ENCODE measurements around the gene EFHC1.

EFHC1 gene

DNA sequence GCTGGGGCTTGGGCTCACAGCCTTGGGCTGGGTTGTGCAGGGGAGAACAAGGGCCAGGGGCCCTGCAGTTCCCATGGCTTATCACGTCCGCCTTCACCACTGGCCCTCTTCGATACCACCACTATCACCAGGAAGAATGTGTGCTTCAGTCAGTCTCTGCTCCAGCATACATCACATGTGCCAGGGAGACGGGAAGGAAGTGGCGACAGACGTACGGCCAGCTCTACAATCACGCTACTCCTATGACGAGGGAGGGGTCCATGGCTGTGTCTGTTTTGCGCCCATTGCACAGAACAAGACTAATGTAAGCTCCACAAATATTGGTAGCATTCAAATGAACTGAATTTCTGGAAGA lies 84.6 kb downstream of the EFHC1 start:
- DNase-seq = no peak

DNA sequence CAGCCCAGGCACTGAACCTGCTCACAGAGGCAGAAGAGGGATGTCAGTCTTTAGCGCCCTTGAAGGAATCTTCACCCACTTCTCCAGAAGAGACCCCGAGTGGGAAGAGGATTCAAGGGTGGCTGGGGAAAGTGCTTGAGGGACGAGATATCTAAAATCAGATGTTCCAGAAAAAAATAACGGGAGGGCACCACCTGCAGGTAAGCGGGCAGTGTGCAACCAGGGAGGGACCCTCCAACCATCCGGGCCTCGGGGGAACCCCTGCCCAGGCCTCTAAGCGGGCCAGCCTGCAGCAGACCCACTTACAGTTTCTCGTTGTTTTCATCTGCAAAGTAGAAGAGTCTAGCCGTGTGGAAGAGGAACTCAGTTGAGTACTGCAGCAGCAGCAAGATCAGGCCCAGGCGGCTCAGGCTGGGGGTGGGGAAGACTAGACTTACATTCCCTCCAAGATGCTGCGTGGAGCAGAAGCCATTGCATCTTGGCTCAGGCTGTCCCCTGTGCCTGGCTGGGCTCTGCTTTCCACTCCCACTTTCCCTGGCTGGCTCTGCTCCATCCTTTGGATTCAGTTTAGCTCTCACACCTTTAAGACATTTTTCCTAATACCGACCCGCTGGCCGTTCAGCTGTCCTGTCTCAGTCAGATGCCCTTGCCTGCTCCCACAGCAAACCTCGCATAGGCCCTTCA lies 85.7 kb downstream of the EFHC1 start:
- DNase-seq = no peak

DNA sequence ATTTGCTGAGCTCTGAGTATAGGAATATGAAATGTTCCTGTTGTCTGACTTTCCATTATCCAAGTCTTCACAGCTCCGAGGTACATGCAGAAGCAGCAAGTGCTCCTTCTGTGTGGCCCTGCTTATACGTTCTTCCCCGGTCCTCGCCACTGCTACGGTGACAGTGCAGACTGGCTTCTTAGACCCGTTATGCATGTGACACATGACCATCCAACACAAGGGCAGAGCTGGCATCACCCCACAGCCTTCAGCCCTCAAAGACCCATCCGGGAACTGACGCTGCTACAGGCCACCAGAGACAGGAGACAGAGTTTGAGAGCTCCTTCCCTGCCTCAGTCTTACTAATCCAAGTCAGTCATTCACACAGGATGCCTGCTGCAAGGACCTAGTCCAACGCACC lies 86.3 kb downstream of the EFHC1 start:
- no peak for DNase-seq

DNA sequence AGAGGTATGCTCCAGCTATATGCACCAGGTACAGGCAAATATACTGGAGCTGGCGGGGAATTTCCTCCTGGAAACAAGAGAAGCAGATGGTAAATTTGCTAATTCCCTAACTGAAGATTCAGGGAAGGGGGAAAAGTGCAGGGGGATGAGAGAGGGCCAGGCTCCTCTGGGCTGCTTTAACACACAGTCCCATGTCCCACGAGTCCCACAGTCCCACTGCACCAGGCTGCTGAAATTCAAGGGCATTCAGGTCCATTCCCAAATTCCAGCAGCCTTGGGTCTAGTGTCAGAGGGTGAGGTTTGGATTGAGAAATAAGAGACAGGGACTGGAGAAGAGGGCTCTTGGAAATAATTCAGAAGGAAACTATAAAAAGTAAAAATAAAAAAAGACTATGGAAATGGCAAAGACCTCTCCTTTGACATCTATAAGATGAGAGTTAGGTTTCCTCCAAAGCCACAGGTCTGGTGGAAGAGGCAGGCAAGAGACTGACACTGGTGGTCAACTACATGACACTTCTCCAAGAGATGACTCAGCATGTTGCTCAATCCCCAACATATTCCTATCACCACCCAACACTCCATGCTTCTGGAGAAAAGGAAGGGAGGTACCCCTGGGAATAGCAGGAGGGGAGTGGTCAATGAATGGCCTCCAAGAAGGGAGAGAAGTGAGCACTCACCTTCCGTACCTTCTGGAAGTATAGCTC lies 87.6 kb downstream of the EFHC1 start:
- no peak for DNase-seq

DNA sequence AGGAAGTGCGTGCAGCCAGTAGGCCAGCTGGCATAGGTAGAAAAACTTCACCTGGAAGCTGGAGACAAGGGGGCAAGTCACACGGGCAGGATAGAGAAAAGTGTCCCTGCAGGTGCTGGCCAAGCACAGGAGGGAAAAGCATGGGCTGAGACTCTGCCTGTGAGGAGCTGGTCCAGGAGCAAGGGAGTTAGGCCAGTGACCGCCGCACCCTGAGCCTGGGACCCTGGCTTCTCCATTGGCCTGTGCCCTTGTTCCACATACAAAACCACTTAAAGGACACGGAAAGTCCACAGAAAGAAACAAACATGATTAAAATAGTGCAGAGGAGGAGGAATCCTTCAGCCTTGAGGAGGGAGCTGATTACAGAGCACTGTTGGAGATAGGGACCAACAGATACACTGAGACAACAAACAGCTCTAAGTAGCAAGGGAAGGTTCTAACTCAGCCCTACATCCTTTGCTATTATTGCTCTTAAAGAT lies 88.2 kb downstream of the EFHC1 start:
- no peak for DNase-seq

DNA sequence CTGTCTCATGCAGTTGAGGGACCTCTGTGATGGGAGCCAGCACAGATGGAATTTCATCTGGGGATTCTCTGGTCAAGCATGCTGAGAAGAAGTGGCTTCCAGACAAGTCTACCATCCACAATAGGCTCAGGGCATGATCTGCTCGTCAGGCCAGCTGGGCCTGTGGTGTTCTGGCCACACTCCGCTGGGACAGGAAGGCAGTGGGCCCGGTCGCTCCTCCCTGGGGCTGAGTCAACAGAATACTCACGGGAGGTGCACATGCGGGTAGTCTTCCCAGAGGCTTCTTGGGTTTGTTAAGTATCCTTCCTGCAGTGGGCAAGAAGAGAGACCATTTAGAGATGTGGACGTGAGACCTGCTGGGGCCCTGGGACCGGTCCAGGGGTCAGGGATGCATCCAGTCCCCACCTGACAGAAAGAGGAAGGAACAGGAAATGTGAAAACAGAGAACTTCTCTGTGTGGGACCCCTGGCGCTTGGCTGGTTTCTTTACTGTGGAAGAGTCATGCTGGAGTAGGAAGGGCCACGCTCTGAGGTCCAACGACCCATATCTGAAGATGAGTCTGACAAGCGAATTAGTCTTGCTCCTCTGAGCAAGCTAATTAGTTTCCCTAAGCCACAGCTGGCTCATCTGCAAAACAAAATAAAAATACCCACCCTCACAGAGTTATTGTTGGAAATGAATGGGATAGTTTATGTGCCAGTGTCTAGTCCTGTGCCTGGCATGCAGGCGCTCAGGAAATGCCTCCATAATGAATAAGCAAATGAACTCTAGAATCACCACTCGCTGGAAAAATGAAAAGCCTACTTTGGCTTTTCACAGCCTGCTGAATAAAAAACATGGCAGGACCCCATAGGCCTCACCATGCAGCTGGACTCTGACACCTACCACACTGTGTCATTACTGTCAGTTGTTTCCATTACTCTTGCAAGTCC lies 89.4 kb downstream of the EFHC1 start:
- no peak for DNase-seq

DNA sequence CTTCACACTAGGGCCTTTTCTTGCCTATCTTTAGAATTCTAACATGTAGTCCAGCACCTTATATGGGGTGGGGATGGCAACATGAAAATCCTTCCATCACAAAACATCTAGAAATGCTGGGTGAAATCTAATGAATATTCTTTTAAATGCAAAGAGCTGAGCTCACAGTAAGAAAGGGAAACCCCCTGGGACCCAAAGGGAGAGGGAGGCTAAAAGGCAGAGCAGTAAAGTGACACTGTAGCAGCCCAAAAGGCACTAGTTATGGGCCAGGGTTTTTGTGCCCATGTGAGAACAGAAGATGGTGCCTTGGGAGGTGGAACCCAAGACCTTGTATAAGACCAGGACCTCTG lies 90.0 kb downstream of the EFHC1 start:
- no peak for DNase-seq

DNA sequence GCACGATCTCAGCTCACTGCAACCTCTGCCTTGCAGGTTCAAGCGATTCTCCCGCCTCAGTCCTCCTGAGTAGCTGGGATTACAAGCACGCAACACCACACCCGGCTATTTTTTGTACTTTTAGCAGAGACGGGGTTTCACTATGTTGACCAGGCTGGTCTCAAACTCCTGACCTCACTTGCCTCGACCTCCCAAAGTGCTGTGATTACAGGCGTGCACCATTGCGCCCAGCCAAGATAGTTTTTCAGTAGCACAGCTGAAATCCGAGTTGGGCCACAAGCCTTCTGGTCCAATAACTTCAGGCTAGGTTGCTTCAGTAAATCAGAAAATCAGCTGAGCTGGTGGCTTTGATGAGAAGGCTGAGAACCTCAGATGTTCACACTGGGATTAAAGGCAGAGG lies 91.0 kb downstream of the EFHC1 start:
- DNase-seq = no peak

DNA sequence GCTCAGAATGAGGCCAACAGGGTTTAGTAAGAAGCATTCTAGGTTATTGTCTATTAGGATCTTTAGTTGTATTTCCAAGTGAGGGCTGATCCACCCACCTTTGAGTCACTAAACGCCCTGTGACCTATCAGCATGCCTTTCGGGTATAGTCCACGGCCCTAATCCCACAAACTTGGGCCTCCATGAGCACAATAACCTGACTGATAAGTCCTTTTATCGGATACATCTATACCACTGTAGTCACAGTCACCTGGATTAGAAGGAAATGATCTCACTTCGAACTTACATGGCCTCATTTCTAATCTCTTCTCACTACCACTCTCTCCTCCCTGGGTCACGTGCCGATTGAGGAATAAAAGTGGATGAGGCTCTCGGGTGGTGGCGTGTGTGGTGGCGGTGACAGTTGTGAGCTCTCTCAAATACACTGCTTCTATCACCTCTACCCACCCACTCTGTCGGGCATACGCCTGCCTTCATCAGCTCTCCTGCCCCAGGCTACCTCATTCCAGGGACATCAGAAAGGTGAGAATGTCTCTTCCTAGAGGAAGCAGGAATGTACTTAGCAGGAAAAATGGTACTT lies 91.5 kb downstream of the EFHC1 start:
- DNase-seq = no peak

DNA sequence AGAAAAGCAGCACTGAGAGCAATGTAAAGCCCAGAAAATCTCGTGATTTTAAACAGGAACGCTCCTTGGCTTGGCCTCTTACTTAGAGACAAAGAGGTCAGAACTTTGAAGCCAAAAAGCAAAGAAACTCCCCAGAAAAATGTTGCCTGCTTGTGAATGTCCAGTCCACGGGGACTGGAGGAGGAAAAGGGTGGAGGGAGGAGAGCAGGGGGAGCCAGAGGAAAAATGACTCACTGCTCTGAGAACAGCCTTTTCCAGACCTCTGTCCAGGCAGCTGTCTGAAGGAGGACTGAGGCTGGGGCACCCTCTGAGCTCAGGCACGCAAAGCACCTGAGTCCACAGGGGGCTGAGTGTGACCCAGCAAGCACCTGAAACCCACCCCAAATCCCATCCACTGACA lies 92.1 kb downstream of the EFHC1 start:
- DNase-seq = no peak

DNA sequence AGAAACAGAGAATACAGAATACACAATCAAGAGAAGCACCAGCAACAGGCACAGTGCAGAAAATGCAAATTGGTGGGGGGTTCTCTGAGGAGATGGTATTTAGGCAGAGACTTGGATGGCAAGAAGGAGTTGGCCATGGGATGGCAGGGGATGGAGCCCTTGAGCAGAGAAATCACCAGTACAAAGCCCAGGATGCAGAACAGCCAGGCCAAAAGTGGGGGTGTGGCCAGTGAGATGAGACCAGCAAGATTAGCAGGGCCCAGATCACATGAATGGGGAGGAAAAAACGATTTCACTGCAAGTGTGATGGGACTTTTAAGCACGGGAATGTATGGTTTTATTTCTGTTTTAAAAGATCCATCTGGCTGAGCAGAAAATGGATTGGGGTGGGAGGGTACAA lies 93.3 kb downstream of the EFHC1 start:
- DNase-seq = no peak

DNA sequence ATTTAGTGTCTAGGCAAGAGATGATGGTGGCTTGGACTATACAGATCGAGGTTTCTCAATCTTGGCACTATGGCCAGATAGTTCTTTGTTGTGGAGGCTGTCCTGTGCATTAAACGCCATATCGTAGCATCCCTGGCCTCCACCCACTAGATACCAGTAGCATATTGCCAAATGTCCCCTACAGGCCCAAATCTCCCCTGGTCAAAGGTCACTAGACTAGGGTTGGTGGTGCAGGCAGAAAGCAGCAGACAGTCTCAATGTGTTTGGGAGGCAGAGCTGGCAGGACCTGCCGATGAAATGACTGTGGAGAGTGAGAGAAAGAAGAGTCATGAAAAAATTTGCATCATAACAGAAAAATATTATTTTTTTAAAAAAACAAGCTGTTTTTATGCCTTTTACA lies 93.8 kb downstream of the EFHC1 start:
- no peak for DNase-seq

DNA sequence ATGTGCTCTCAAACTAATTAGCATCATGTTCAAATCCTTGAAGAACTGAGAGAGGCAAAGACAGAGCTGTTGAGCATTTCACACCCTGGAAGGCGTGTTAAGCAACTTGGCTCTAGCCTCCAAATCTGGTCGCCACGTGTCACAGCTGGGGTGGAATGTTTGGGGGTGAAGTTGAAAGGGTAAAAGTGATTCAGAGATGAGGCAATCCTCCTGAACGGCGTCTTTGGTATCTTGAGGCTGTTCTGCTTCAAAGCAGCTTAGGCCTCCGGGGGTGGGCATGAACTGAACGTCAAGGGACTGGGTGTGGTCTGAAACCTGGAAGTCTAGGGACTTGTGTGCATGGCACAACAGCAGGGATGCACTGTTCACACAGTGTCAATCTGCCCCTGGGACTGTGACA lies 94.4 kb downstream of the EFHC1 start:
- no peak for DNase-seq

DNA sequence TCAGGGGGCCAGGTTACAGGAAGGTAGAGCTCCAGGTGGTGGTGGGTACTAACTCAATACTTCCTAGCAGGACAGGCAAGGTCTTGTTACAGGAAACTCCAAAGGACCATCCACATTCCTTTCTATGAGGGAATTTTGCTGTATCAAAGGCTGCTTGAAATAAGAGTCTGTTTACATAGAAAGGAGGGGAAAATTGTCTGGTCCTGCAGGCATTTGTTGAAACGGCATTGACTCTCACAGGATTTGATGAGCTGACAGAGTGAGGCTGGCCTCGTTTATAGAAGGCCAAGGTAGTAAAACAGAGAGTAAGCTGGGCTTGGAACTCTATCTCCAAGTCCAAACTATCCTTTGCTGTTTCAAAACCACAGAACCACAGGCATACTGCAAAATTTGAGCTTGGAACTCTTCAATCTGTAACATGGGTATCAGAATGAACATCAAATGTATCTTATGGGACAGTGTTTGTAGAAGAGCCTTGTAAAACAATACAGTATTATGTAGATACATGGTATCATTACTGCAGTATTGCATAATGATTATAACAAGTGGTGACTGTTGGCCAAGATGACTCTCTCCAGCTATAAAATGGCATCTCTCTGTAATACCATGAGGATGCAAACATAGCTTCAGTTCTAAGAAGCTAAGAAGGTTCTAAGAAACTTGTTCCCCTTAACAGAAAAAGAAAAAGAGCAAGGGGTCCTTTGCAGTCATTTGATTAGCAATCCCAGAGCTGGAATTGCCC lies 95.2 kb downstream of the EFHC1 start:
- DNase-seq = no peak

DNA sequence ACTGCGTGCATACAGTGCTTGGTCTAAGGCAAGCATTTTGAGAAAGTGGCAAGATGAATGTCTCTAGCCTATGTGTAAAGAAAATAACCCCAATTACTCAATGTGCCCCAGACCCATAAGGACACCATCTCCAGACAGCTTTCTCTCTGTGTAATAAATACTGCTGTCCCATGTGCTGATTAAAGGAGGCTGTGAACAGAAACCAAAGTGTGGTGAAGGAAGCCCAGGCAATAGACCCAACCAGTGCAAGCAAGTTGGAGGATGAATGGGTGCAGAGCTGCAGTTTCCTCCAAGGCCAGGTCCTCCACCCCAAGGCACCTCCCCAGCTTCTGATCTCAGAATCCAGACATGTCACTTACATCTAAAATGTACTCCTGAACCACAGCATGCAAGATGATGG lies 96.1 kb downstream of the EFHC1 start:
- no peak for DNase-seq

DNA sequence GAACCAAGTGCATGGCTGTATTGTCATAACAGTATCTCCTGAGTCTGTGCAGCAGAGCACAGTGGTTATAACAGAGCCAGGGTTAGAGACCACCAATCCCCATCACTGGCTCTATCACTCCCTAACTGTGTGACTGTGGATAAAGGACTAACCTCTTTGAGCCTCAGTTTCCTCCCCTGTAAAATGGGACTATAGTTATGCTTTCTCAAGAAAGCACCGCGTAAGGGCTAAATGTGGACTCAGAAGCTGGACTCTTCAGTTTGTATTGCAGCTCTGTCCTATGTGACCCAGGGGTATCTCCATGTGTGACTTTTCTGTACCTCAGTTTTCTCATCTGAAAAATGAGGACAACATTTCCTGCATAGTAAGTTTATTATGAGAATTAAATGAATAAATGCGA lies 96.8 kb downstream of the EFHC1 start:
- DNase-seq = no peak

DNA sequence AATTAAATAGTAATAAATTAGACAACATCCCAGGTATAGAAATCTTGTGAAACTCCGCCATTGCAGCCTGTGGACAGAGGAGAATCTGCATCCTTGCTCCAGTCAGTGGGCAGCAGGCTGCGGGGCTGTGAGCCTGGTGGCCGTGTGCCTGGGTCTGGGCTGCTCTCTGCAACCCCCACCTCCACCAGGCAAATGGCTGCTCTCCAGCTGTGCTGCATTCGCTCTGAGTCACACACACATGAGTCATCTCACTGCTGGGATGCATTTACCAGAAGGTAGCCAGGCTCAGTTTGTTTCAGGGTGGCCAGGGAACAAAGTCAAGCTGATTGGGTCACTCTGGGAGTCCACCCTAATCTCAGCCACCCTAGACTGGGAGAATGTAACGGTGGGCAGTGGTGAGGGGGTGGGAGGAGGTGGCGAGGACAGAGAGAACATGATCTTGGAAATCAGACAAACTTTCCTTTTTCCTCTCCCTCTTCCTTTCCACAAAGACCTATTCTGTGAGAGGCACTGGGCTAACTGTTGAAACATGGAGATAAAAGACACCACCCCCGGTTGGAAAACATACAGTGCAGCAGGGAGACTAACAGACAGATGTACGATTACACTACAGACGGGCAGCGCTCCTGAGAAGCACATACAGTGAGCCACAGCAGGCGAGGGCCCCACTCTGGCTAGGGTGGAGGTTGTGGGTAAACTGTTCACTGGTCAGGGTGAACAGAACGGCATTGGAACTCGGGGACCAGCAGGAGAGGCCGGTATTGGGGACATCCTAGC lies 97.5 kb downstream of the EFHC1 start:
- no peak for DNase-seq

DNA sequence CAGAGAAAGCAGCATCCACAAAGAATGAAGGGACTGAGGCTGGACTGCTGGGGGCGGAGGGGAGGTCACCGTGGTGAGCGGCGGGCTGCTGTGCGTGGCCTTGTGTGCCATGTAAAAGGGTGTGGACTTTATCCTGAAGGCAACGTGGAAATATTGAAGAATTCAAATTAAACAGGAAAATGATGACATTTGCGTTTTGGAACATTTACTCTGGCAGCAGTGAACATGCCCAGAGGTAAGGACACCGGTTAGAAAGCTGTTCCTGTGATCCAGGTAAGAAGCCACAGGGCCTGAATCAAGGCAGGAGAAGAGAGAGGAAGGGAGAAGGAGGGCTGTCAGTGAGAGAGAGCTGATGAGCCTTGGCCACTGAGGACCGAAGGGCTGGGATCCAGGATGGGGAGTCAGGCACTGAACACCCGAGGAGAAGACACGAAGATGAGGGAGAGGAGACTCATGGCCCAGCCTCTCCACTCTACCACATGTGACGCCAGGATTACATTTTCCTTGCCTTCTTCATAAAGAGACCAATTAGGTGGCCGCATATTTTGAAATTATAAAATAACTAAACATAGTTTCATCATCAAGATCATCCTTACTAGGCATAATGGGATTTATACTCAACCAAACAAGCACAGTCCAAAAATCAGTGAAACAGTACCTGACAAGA lies 98.3 kb downstream of the EFHC1 start:
- no peak for DNase-seq

DNA sequence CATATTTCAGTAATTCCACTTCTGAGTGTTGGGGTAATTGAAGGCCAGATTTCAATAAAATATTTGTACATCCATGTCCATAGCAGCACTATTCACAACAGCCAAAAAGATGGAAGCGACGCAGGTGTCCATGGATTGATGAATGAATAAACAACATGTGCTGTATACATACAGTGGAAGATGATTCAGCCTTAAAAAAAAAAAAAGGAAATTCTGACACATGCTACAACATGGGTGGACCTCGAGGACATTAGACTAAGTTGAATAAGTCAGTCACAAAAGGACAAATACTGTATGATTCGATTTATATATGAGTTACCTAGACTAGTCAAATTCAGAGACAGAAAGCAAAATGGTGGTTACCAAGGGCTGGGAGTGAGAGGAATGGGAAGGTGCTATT lies 99.5 kb downstream of the EFHC1 start:
- no peak for DNase-seq

DNA sequence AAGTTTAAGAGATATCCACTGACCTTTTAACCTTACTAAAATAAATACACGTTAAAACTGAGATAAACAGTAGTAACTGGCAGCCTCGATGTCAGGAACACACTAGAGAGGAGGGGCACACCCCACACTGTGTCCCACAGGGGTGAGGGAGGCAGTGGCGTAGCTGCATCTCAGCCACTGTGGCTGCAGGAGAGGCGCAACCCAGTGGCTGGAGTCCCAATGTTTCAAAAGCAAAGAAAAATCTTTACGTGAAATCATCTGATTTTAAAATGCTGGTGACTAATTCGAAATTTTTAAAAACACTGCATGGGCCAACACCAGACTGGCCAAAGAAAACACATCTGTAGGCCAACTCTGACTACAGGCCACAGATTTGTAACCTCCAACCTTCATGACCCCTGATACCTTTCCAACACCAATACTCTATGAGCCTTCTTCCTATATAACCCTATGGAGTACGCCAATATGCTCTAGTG lies 102.0 kb downstream of the EFHC1 start:
- DNase-seq = no peak

DNA sequence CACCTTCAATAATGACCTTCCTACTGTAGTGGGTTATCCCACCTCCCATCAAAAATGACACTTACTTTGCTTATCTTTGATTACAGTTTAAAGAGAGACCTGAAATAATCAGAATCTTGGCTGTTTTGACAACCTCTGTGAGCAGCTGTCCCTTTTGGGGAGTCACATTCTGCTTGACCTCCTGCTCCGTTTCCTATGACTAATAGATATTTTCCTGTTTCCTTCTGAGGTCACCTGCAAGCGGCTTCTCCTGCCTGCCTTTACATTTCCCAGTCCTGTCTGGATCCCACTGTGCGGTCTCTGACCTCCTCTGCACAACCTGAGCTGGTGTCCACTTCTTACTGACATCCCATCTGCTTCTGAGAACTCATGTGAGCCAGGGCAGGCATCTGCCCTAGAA lies 102.5 kb downstream of the EFHC1 start:
- no peak for DNase-seq
